ENCODE results near the gene PKIB.

Gene PKIB

DNA sequence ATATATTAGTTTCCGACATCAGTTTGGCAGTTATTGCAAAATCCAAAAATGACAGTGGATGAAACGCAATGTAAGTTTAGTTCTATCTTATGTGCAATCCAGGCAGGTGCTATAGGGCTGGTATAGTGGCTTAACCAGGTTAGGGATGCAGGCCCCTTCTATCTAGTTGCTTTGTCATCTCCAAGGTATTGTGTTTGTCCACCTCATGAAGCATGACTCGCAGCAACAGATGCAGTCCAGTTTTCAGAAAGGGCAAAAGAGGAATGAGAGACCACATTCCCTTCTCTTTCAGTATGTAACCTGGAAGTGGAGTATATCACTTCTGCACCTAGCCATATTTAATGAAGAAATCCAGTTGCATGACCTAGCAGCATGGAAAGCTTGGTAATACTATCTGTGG is 59.7 kb downstream of the PKIB start:
- DNase-seq (ENCODE audit: low read depth): no peak

DNA sequence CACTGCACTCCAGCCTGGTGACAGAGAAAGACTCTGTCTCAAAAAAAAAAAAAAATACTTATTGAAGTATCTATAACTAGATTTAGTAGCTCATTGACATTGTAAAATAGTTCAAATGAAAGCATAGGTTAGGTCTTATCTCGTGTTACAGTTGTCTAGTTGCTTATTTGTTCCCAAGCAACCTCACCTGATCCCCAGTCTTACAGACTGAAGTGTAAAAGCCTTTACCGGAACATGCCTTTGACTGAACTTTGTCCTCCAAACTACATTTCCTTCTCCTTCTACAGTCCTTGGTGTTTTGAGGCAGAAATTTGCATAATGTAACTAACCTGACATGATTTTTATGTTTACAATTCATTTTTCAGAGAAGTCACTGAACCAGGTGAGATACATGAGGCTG is 61.0 kb downstream of the PKIB start:
- DNase-seq (ENCODE audit: low read depth): no peak

DNA sequence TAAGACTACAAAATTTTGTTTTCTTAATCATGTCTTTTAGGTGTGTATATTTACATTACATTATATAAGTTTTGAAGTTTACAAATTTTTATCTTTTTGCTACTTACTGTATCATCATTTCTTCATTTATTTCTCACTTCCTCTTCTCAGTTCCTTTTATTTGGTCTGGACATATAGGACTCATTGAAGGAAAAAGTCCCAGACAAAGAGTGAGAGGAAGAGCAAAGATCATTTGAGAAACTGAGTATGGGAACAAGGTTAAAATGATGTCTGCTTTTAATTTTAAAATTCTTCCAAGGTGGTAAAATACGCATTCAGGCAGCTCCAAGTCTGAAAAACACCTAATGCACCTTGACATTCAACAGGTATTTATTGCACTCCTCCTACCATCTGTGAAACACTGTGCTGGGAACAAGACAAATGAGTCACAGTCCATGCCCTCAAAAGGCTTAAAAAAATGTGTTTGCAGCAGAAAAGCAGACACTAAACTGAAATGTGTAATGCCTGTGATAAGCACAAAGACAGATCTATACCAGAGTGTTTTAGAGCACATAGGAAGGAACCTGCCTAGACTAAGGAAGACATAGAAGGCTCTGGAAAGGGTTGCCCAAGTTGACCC is 63.2 kb downstream of the PKIB start:
- no peak for DNase-seq (ENCODE audit: low read depth)

DNA sequence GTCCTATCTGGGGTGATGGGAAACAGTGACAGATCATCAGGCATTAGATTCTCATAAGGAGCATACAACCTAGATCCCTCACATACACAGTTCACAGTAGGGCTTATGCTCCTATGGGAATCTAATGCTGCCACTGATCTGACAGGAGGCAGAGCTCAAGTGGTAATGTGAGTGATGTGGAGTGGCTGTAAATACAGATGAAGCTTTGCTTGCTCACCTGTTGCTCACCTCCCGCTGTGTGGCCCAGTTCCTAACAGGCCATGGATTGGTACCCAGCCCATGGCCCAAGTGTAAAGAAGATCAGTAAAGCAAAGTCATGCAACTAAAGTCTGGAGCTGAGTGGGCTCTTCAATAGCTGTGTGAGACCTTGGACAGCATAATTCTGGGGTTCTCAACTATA is 65.9 kb downstream of the PKIB start:
- no peak for DNase-seq (ENCODE audit: low read depth)

DNA sequence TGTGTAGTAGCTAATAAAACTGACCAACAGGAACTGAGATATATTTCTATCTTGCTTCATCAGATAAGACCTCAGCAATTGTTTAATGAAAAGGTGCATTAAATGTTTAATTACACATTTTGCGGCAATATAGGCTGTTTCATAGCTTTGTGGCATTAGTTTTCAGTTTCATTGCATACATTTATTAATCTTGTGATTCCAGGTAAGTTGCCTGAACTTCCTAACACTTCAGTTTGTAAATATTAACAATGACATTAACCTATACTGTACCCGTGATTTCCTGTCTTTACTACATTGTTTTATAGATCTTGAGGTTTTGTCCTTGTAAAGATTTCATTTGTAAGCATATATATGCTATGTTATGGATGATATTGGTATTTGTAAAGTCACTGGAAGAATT is 66.5 kb downstream of the PKIB start:
- no peak for DNase-seq (ENCODE audit: low read depth)

DNA sequence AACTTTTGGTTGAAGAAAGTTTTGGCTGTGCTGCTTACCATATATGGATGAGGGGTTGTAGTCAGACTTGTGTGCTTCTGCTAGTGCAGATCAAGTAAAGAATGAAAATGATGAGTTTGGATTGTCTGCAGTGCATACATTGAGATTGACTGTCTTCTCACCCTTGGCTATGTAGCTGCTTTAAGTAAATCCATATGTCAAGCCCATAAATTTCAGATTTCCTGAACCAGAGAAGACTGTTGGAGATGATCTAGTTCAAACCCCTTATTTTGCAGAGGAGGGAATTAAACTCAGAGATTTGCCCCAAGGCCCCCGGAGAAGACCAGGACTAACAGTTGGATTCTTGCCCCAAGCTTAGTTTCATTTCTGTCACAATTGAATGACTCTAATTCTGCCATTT is 67.2 kb downstream of the PKIB start:
- no peak for DNase-seq (ENCODE audit: low read depth)

DNA sequence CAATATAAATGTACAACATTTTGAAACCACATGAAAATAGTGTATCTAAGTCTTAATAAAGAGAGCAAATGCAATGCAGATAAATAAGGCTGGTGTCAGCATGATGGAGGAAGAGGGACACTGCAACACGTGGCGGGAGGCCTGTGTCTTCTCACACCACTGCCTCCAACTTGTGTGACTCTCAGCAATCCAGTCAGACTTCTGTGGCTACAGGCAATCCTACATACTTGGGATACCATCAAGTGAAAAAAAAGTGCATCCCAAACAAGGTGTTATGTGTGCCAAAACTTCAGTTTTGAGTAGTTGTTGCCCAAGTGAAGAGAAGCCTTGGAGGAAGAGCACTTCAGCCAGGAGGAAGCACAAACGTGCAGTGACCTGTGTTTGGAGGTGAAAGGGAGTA is 68.6 kb downstream of the PKIB start:
- DNase-seq (ENCODE audit: low read depth): no peak

DNA sequence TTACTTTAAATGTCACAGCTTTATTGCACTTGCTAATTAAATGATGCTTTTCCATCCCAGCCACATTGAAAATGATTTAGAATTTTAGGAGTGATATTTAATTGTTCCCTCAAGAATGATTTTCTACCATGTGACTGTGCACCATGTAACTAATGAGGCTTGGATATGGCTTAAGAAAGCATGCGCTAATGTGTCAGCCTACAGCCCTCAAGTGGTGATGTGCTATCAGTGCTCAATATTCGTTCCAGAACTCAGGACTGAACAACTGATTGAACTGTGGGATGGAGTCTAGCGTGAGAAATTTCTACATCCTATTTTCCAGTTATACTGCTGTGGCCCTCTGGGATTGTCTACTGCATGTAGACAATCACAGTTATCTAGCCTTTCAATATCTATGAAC is 71.5 kb downstream of the PKIB start:
- DNase-seq (ENCODE audit: low read depth): no peak

DNA sequence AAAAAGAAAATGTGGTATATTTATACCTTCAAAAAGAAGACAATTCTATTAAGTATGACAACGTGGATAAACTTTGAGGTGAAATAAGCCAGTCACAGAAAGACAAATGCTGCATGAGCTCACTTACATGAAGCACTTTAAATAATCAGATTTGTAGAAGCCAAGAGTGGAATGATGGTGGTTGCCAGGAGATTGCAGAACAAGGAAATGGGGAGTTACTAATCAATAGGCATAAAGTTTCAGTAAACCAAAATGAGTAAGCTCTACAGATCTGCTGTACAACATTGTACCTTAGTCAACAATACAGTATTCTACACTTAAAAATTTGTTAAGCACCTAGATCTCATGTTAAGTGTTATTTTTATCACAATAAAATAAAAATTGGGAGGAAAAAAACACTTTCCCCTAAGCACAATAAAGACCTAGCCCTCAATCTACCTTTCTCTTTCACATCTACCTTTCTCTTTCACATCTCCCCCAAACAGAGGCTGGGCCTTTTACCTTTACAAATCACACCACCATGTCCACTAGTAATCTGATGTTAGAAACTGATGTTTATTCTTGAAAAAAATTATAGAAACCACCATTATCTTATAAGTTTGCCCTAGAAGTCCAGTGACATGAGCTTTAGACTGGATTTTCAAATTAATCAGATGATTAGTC is 73.9 kb downstream of the PKIB start:
- DNase-seq (ENCODE audit: low read depth): no peak

DNA sequence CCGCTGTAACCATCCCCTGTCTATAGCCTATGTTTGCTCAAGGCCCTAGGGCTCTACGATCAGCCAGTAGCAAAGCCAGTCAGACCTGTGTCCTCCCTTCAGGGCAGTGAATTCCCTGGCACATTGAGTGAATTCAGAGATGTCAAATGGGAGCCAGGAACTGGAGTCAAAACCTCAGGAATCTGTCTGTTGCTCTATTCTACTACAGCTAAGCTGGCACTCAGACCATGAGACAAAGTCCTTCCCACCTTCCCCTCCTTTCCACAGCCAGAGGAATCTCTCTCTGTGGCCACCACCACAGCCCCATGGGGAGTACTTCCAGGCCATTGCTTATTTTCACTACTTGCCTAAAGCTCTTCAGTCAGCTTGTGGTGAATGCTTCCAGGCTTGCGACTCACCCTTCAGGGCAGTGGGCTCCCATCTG is 82.0 kb downstream of the PKIB start:
- peak; percentile 39 for DNase-seq (ENCODE audit: low read depth)

DNA sequence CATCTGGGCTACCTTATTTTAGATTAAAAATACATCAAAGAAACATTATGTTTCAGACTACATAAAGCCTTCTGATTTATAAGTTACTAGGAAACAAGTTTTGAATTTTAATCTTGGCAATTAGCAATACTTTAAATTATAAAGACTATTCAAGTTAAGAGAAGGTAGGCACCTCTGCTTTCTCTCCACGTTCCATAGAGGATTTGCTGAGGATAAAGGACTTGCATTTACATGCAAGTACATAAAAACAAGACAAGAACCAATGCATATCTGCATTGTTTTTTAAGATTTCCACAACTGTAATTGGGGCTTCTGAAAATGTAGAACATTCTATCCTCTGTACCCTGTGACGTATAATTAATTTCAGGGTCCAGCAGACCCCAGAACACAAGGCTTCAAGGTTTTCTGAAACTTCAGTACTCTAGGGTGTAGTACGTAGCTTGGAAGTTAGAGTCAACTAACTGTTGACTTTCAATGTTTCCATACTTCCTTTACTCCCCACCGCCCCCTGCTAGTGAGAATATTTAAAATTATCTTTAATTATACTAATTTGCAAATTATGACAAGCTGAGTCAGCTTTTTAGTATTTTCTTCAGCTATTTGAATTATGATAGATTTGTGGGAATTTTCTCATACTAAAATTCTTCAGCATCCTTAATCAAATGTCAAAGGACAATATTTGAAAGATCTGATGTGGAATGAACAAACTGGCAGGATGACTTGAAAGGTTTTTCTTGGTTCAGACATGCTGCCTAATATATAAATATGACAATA is 82.8 kb downstream of the PKIB start:
- no peak for DNase-seq (ENCODE audit: low read depth)

DNA sequence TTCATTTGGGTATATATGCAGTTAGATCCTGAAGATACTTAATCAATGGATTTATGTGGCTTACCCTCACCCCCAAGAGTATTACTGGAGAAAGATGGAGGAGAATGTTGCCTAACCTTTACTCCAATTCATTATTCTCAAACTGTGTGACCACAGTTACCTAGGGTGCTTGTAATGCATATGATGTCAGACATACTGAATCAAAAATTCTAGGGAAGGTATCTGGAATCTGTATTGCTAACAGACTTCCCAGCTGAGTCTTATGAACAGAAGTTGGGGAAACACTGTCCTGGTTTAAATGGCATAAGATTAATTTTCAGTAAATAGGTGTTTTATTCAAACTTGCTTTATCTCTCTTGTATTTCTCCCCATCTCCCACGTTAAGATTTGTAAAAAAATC is 83.9 kb downstream of the PKIB start:
- no peak for DNase-seq (ENCODE audit: low read depth)

DNA sequence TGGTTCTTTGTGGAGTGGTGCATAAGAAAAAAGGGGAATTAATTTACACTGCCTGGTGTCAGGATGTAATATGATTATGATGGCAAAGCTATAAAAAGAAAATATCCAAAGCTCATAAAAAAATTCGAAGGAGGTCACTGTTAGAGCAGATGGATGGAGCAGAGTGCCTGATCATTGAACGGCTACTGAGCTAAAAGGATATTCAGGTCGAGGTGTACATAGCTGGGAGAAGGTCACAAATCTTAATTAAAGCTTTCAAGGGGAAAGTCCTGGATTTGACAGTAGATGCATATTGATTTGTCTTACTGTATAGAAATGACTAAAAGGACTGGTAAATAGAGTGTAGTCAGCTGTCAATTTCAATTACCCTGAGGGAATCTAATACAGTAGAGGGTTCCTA is 84.4 kb downstream of the PKIB start:
- no peak for DNase-seq (ENCODE audit: low read depth)

DNA sequence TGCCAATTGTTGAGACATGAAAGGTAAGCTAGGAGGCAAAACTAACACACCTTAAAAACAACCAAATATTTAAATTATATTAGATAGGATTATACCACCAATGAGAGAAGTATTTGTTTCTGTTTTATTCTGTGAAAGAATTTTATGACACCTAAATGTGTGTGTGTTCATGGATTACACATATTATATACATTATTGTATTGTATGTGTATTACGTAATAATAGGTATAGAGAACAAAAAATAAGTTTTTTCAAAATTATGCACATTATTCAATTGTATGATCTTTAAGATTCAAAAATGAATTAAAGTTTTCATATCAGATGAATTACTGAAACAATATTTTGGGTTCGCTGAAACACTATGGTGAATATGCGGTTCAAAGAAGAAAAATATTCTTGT is 85.0 kb downstream of the PKIB start:
- no peak for DNase-seq (ENCODE audit: low read depth)

DNA sequence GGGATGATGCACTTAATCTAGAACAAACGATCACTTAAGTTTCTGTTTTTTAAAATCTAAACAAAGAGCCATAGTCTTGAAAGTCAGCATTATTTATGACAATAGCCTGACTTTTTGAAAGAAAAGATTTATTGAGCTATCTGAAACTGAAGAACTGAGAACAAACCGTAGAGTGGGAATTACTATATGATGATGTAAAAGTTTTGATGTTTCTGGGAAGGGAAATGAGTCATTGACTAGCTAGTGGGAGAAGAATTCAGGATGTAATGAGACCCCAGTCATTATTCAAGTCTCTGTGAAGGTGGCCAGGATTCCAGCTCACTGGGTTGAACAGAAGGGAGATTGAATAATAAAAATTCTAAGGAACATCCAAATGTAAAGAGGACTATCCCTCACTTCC is 85.9 kb downstream of the PKIB start:
- DNase-seq (ENCODE audit: low read depth): peak; percentile 81

DNA sequence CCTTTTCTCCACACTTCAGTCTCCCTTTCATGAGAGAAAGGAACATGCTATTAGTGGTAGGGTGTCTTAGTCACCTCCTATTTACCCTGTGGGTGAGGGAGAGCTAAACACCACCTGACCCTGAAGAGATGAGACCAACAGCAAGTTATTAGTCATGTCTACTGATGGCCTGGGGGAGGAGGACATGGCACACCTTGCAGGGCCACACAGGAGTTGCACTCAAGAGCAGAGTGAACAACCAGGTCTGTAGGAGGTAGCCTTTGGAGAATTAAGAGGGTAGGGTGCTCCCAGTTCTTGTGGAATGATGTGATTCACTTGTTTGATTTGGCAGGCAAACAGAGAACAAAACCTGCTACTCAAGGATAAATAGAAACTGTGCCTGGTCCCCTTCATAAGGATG is 86.6 kb downstream of the PKIB start:
- DNase-seq (ENCODE audit: low read depth): peak; percentile 53

DNA sequence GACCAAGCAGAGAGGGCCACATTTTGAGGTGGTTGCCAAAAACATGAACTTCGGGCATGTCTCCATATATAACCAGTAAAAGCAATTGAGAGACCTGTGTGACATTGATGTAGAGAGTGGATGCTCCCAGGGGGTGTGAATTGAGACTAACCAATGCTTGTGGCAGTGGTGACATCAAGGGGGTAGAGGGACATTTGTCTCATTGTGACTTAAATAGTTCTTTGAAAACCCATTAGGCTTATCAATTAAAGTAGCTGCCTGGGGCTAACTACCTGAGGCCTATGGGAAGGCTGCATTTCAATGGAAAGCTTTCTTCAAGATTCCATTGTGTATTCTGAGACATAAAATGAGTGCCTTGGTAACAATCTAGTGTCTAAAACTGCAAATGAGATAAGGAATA is 87.3 kb downstream of the PKIB start:
- no peak for DNase-seq (ENCODE audit: low read depth)

DNA sequence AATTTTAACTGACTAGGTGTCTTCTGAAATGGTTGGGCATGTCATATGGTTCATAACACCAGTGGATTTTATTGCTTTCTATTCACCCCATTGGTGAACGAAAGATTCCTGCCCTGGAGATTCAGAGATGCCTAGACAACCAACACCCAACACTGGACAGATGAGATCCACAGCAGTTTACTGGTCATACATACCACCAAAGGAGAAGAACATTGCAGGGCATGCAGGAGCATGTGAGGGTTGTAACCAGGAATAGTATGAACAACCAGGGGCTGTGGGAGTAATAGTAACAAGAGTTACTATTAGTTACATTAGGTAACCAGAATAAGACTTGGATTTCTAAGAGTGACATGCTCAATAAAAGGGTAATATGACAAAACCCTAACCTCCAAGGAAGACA is 91.5 kb downstream of the PKIB start:
- DNase-seq (ENCODE audit: low read depth): no peak

DNA sequence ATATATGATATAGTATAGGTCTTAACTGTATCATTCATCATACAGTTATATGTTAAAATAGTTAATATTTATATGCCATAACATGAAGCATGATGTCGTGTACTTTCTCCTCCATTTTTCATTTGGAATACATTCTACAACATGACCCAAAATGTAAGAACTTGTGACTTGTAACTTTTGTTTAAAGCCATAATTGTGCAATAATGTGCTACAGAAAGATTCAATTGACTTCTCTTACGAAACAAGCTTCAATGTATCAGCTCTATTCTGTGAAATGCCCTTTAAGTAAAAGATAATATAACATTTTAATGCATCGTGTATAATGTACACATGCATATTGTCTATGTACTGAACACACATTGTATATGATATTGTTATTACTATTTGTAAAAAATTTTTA is 92.6 kb downstream of the PKIB start:
- peak; percentile 14 for DNase-seq (ENCODE audit: low read depth)

DNA sequence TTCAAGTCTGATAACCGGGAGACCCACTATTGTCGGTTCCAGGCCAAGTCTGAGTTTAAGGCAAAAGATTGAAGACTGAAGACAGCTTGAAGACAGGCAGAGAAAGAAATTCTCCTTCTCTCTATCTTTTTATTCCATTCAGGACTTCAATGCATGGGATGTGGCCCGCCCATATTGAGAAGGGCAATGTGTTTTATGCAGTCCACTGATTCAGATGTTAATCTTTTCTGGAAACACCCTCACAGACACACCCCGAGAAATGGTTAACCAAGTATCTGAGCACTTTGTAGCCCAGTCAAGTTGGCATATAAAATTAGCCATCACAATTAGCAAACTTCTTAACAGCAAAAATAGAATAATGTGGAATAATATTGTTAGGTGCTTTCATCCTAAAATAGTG is 93.9 kb downstream of the PKIB start:
- no peak for DNase-seq (ENCODE audit: low read depth)

DNA sequence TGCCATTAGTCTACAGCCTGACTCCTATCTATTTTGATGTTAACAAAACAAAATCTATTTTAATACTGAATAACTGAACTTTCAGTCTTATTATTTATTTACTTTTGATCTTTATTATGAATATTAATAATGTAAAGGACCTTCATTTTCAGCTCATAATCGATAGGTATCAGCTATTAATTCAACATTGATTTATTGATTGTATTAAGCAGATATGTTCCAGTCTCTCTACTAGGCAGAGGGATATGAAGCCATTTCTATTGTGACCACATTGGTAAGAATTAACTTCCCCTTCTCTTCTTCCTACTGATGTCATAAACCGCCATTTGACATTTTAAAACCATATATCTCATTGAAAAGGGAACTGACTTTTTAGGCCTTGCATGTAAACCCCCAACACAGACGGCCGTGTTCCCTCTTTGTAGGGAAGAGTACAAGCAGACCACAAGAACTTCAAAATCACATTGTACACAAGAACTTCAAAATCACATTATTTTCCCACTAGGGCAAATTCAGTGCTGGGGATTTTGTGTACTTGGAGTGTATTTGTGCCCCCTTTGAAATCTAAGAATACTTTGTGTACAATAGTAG is 99.8 kb downstream of the PKIB start:
- DNase-seq (ENCODE audit: low read depth): no peak

DNA sequence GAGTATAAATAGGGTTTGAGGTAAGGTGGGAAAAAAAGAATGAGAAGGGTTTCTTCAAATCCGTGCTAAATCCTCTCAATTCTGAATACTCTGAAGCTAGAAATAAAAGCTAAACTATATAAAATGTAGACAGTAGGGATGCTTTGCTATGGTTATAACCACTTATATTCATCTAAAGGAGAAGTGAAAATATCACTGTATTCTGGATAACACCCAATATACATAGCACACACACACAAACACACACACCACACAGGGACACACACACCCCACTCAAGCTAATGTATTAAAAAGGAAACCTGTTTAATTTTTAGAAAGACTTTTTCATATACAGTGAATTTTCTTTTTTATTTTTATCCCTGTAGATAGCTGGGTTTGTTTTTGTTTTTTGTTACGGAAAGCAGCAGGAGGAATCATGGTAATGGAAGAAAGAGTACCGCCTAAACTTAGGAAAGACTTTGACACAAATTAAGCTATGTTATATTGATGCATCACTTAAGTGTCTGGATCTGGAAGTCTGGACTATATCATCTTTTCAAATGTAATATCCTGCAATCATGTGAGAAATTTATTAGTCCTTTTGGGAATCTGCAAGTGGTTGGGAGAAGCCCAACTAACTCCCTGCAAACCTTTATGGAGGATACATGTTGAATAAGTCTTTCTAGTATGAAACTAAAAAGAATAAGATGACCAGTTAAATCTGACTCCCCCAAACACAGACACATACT is 100.9 kb downstream of the PKIB start:
- no peak for DNase-seq (ENCODE audit: low read depth)

DNA sequence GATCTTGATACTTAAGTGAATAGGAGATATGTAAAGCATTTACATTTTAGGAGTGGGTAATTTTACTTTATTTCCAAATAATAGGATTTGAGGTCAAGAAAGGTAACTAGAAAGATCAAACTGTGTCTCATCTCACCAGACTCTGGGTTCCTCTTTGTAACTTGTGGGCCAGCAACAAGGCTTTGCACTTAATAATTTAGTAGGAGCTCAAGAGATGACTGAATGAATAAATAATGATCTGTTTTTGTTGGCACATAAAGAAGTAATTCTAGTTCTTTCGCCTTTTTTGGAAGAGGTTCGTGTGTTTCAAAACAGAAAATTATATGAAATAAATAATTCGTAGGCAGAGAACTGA is 101.9 kb downstream of the PKIB start:
- no peak for DNase-seq (ENCODE audit: low read depth)
